ENCODE measurements around the gene BSCL2. TPM values are rescaled to one million over a fixed set of nuclear protein-coding genes. Genes with fewer than 3 reads are reported as not detected.

BSCL2 gene
- total RNA-seq, 4 donors from 2014 or later, result 61.7 to 155 (median 75.7) TPM

DNA sequence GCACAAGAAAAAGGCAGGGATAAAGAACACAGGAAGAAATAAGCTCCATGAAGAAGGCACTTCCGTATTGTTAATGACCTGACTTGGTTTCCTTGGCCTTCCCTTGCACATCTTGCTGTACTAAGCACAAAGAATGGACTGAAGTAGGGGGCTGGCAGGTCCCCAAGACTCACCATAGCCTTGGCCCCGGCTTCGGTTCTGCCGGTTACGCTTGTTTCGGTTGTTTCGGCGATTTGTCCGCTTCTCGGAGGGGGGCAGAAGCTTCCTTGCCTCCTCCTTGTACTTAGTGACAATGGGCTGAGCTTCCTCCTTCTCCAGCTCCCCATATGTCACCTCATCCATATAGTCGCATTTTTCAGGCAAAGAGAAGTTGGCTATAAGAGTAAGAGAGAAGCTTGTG lies 9.6 kb upstream of the BSCL2 start:
- H3K36me3 ChIP-seq, result peaks cover 2 to 80% (median 37%) of the 10 kb centered on the region in 4 donors
- no peak overlapping the region for H3K27ac ChIP-seq
- H3K27me3 ChIP-seq, result no peaks in the 10 kb centered on the region
- no peak for DNase-seq
- H3K4me3 ChIP-seq, result no peak overlapping the region
- TF ChIP-seq POLR2AphosphoS5 (IDR thresholded peaks at IDR 0.05), result no peak
- TF ChIP-seq, protein P1, sequence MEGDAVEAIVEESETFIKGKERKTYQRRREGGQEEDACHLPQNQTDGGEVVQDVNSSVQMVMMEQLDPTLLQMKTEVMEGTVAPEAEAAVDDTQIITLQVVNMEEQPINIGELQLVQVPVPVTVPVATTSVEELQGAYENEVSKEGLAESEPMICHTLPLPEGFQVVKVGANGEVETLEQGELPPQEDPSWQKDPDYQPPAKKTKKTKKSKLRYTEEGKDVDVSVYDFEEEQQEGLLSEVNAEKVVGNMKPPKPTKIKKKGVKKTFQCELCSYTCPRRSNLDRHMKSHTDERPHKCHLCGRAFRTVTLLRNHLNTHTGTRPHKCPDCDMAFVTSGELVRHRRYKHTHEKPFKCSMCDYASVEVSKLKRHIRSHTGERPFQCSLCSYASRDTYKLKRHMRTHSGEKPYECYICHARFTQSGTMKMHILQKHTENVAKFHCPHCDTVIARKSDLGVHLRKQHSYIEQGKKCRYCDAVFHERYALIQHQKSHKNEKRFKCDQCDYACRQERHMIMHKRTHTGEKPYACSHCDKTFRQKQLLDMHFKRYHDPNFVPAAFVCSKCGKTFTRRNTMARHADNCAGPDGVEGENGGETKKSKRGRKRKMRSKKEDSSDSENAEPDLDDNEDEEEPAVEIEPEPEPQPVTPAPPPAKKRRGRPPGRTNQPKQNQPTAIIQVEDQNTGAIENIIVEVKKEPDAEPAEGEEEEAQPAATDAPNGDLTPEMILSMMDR (IDR thresholded peaks at IDR 0.05), result no peak
- TF ChIP-seq EP300 (IDR thresholded peaks at IDR 0.05; ENCODE audit: low read depth), result no peak
- TF ChIP-seq POLR2A (IDR thresholded peaks at IDR 0.05), result no peak
- H3K9me3 ChIP-seq, result no peaks in the 10 kb centered on the region
- 90 to 91% methylated on average over 5 to 11 of the region's 11 CpGs for WGBS, 2 donors (ENCODE audit: low coverage in 1 of 2)
- peaks cover 0 to 23% (median 5%) of the 10 kb centered on the region in 4 donors for H3K4me1 ChIP-seq
- in situ Hi-C loops (cut with MboI; ENCODE audit: low pct_ligation_motif_present in 1 of 4, low pct_unique_long_range_greater_than_20kb in 1 of 4, low sequenced_read_pairs in 3 of 4) (no loop called here), intact Hi-C loops (cut with DNase I; ENCODE audit: low total_unique reads) (no loop called here)

DNA sequence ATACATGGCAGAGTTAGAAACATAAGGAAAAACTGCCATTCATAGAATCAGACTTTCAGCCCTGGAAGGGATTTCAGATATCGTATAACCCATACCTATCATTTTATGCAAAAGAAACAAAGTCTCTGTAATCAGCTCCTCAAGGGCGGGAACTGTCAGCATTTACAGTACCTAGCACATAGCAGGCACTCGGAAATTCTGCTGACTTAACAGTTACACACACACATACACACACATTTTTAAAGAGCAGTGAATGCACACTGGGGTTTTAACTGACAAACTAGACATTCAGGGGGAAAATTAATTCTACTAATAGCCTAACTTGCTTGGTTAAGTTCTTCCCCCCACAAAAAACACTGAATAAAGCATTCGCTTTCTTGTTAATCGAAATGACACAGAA lies 9.0 kb upstream of the BSCL2 start:
- Histone ChIP-seq H3K27me3 (no peaks in the 10 kb centered on the region), H3K27ac (no peak overlapping the region), H3K9me3 (no peaks in the 10 kb centered on the region), H3K36me3 (peaks cover 0 to 77% (median 34%) of the 10 kb centered on the region in 4 donors), H3K4me1 (peaks cover 0 to 23% (median 5%) of the 10 kb centered on the region in 4 donors), H3K4me3 (no peak overlapping the region)
- WGBS, 2 donors (ENCODE audit: low coverage in 1 of 2), result 79 to 91% methylated on average over 5 of the region's 5 CpGs
- TF ChIP-seq EP300 (IDR thresholded peaks at IDR 0.05; ENCODE audit: low read depth) (no peak), POLR2AphosphoS5 (IDR thresholded peaks at IDR 0.05) (no peak), POLR2A (IDR thresholded peaks at IDR 0.05) (no peak)
- TF ChIP-seq, protein P1 (IDR thresholded peaks at IDR 0.05), result no peak
- no peak for DNase-seq
- in situ Hi-C loops (cut with MboI; ENCODE audit: low pct_ligation_motif_present in 1 of 4, low pct_unique_long_range_greater_than_20kb in 1 of 4, low sequenced_read_pairs in 3 of 4) (no loop called here), intact Hi-C loops (cut with DNase I; ENCODE audit: low total_unique reads) (no loop called here)

DNA sequence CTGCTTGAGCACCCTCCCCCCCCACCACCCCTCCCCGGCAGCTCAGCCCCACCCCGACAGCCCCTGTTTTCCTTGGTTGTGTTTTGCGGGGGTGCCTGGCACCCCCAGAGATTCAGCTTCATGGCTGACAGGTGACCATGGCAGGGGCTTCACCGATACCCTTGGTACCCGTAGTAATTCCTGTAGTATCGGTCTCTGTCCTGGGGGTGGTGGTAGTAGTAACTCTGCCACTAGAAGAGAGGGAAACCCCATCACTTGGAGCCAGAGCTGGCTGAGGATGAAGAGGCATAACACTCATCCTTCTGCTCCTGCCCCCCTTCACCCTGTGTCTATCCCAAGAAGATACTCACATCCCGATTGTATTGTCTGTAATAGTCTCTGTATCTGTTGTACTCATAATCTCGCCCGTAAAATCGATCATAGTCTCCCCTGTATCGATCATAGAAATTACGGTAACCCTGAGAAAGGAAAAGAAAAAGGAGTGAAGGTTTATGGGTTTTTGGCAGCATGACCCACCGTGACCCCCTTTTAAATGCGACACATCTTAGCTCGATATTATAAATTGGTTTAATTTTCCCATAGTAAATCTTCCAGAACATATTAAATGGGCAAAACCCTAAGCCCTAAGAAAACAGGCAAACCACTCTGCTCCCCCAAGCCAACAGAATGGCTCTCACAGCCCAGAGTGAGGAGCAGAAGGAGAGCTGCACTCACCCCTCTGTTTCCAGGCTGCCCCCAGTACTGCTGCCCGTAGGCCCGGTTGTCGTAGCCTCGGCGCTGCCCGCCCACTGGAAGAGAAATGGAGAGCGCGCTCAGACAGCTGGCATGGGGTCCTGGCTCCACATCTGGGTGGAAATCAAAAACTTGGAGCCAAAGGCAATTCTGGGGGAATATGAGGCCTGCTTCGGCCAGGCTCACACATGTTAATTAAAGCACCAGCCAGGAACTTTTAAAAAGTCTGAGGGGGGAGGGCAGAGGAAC lies 8.2 kb upstream of the BSCL2 start:
- intact Hi-C loops (cut with DNase I; ENCODE audit: low total_unique reads), result no loop called here
- in situ Hi-C loops (cut with MboI; ENCODE audit: low pct_ligation_motif_present in 1 of 4, low pct_unique_long_range_greater_than_20kb in 1 of 4, low sequenced_read_pairs in 3 of 4), result no loop called here
- WGBS, 2 donors (ENCODE audit: low coverage in 1 of 2), result 87 to 90% methylated on average over 13 to 24 of the region's 24 CpGs
- Histone ChIP-seq H3K36me3 (peaks cover 0 to 73% (median 30%) of the 10 kb centered on the region in 4 donors), H3K9me3 (no peaks in the 10 kb centered on the region), H3K27ac (no peak overlapping the region), H3K4me1 (peaks cover 0 to 27% (median 7%) of the 10 kb centered on the region in 4 donors), H3K4me3 (no peak overlapping the region), H3K27me3 (no peaks in the 10 kb centered on the region)
- no peak for DNase-seq
- TF ChIP-seq, protein P1 (IDR thresholded peaks at IDR 0.05), result no peak
- no peak for TF ChIP-seq POLR2AphosphoS5 (IDR thresholded peaks at IDR 0.05)
- TF ChIP-seq EP300 (IDR thresholded peaks at IDR 0.05; ENCODE audit: low read depth), result no peak
- no peak for TF ChIP-seq POLR2A (IDR thresholded peaks at IDR 0.05)

DNA sequence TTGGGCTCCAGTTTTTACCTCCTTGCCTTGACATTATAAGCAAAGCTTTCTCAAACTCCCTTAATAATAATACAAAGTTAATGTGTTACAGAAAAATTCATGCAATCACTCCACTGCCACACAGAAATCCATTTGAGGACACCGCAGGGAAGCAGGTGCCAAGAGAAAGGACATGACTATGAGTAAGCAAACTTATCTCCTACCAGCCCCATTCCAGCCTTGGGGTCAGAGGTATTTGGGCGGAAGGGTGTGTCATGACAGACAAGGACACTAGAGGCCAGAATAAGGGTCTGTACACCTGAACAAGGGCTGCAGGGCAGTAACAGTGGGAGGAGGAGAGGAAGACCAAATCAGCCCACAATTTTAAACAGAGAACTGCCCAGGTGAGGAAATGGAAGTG lies 6.1 kb upstream of the BSCL2 start:
- TF ChIP-seq POLR2AphosphoS5 (IDR thresholded peaks at IDR 0.05), result no peak
- TF ChIP-seq EP300 (IDR thresholded peaks at IDR 0.05; ENCODE audit: low read depth), result no peak
- TF ChIP-seq, protein P1 (IDR thresholded peaks at IDR 0.05), result peak in 1 of 5 experiments; percentile 16
- Histone ChIP-seq H3K27ac (peak overlapping the region; percentile 62 to 68 (median 66)), H3K9me3 (no peaks in the 10 kb centered on the region), H3K4me3 (no peak overlapping the region), H3K4me1 (peaks cover 13 to 42% (median 21%) of the 10 kb centered on the region in 4 donors), H3K36me3 (peaks cover 0 to 54% (median 13%) of the 10 kb centered on the region in 4 donors), H3K27me3 (no peaks in the 10 kb centered on the region)
- WGBS, 2 donors (ENCODE audit: low coverage in 1 of 2), result 13 to 54% methylated on average over 1 to 2 of the region's 2 CpGs
- in situ Hi-C loops (cut with MboI; ENCODE audit: low pct_ligation_motif_present in 1 of 4, low pct_unique_long_range_greater_than_20kb in 1 of 4, low sequenced_read_pairs in 3 of 4), result no loop called here
- intact Hi-C loops (cut with DNase I; ENCODE audit: low total_unique reads), result no loop called here
- peak; percentile 56 for DNase-seq

Measured in transverse colon (tissue), 4 donors.